Psoas muscle (tissue), 8 donors: Measurements from ENCODE around the gene CNTNAP3B. TPM values are rescaled to one million over a fixed set of nuclear protein-coding genes. Genes with fewer than 3 reads are reported as not detected.
"Not testable (repeated sequence)": the region's sequence is repeated elsewhere in the genome, so short reads cannot be mapped to it uniquely, and the experiment has no call there.

Experiments
- ATAC-seq, 4 donors: fragments of 200-7000 bp; cut with Tn5 transposase; one replicate each; pipeline ENCODE4 v1.9.1; 2020; ENCODE audit warnings: moderate library complexity in 3 of 4, mild to moderate bottlenecking in 2 of 4
- DNase-seq, 2 donors: peaks; one replicate each; pipeline ENCODE4 v3.0.0-alpha.2; 2020
- H3K27ac ChIP-seq: fragments of 200-600 bp; one replicate; pipeline ENCODE4 v1.8.0; 2022
- H3K27me3 ChIP-seq, 3 donors: fragments of 200-600 bp in 1 of 3; one replicate each; pipeline versions ENCODE4 v1.6.1 to v1.8.0; 2013 to 2022; ENCODE audit warnings: low read length in 2 of 3, mild to moderate bottlenecking in 2 of 3, moderate library complexity in 1 of 3; ENCODE audit not compliant: insufficient read depth in 3 of 3
- H3K36me3 ChIP-seq, 2 donors: fragments of 200-600 bp in 1 of 2; one replicate each; pipeline versions ENCODE4 v1.6.1 to v1.8.0; 2013 to 2022; ENCODE audit warnings: low read depth in 1 of 2, mild to moderate bottlenecking in 1 of 2, moderate library complexity in 1 of 2; ENCODE audit not compliant: insufficient read depth in 1 of 2
- H3K4me1 ChIP-seq: fragments of 200-600 bp; one replicate; pipeline ENCODE4 v1.8.0; 2022
- H3K4me3 ChIP-seq: fragments of 200-600 bp; one replicate; pipeline ENCODE4 v1.8.0; 2022; ENCODE audit warnings: mild to moderate bottlenecking
- H3K9me3 ChIP-seq: fragments of 200-600 bp; one replicate; pipeline ENCODE4 v1.8.0; 2022
- WGBS, 3 donors: extraction: QIAGEN DNeasy Blood & Tissue Kit; methylation state at CpG; one replicate each; pipeline versions ENCODE4 v1.1.6 to v1.1.7; 2013; 5-methylcytosine and 5-hydroxymethylcytosine counted together
- intact Hi-C, 2 donors: fragments of 100-400 bp; cut with DNase I; formaldehyde crosslinking; loops; one replicate each; pipeline versions ENCODE4 v1.11.0 to v1.14.2; 2022
- polyA plus RNA-seq, 3 donors: library from polyadenylated mRNA; stranded (reverse); fragments of 200-250 nt; gene quantifications; one replicate each; pipeline ENCODE4 v1.2.3, GENCODE V29; 2013
- total RNA-seq, 4 donors: library from RNA; stranded (reverse); fragmentation: NEBNext Ultra II Directional in 2 of 4; extraction: Animal tissue kit (Norgen Biotek cat#: 25700) in 2 of 4; gene quantifications; one replicate each; pipeline versions ENCODE4 v1.2.1 to v1.2.4, GENCODE V29; 2021 to 2023
- donor health status: healthy with polysubstance abuse.
- donor health status: DM: no; HTN: no; CAD: no; lungs with moderate emphysema.
- donor health status: Bipolar disorder and iron deficiency.
- donor health status: healthy.
- donor health status: DM: yes; HTN: yes; CAD: no.
- donor health status: DM: no; HTN: no; CAD: no.
- donor health status: DM: no; HTN: no; CAD: no.
- donor health status: DM: yes; HTN: yes; CAD: no.

The CNTNAP3B gene
- total and polyA plus RNA-seq, 7 donors = 0.65 to 2.6 (median 1.3) TPM

GRCh38 chr9:41851848-41852740, 277.1 kb downstream of the CNTNAP3B start:
- H3K4me1 ChIP-seq, ATAC-seq, H3K36me3 ChIP-seq, H3K27ac ChIP-seq, intact Hi-C loops, H3K9me3 ChIP-seq, H3K4me3 ChIP-seq, DNase-seq, H3K27me3 ChIP-seq: not testable (repeated sequence)
- WGBS, 3 donors = no CpG with 5 or more reads among the region's 9 CpGs

GRCh38 chr9:41847829-41848228, 281.4 kb downstream of the CNTNAP3B start:
- H3K9me3 ChIP-seq, H3K4me1 ChIP-seq, DNase-seq, H3K4me3 ChIP-seq, H3K36me3 ChIP-seq, H3K27ac ChIP-seq, ATAC-seq, intact Hi-C loops, H3K27me3 ChIP-seq: not testable (repeated sequence)
- WGBS, 3 donors = no CpG with 5 or more reads among the region's 7 CpGs

Other genes with a start within 250 kb of the CNTNAP3B start
- gene SPATA31A6, start 54.2 kb upstream of the CNTNAP3B start, total RNA-seq = not detected
- not detected for gene SPATA31A6, start 54.2 kb upstream of the CNTNAP3B start, polyA plus RNA-seq